ENCODE measurements around the gene HLA-F. TPM values are rescaled to one million over a fixed set of nuclear protein-coding genes. Genes with fewer than 3 reads are reported as not detected.
A peak's percentile ranks its signal among the peaks of the same experiment; 100 is the strongest.

HLA-F gene
- total RNA-seq, 5 donors from 2014 or later (not counting 1 experiment from before 2014, with no cell fraction given): 600 to 951 (median 748) TPM

GRCh38 chr6:29745386-29745785 is 22.2 kb downstream of the HLA-F start:
- Histone ChIP-seq H3K27ac (ENCODE audit: low read length) (no peak overlapping the region), H3K36me3 (ENCODE audit: control insufficient read depth in 2 of 2, extremely low read depth in 1 of 2, insufficient read depth in 1 of 2, low read length in 1 of 2) (peaks cover 5 to 10% of the 10 kb centered on the region in 2 donors), H3K4me3 (ENCODE audit: control insufficient read depth in 1 of 2, extremely low read depth in 1 of 2, low read length in 1 of 2) (no peak overlapping the region), H3K9me3 (no peaks in the 10 kb centered on the region), H3K4me1 (ENCODE audit: control insufficient read depth in 1 of 2, extremely low read depth in 1 of 2, insufficient read depth in 2 of 2, low read length in 2 of 2) (peaks cover 0 to 25% of the 10 kb centered on the region in 2 experiments), H3K27me3 (replicated peaks in 1 of 2; ENCODE audit: control insufficient read depth in 2 of 2, extremely low read depth in 1 of 2, insufficient read depth in 2 of 2, low read length in 1 of 2) (no peaks in the 10 kb centered on the region)
- DNase-seq: no peak
- Mint-ChIP-seq H3K9me3 (no peaks in the 10 kb centered on the region), H3K27me3 (no peaks in the 10 kb centered on the region), H3K27ac (no peak overlapping the region), H3K4me3 (no peak overlapping the region), H3K36me3 (peaks cover 5% of the 10 kb centered on the region), H3K4me1 (peaks cover 31 to 40% (median 35%) of the 10 kb centered on the region in 3 donors)
- no CpG with 5 or more reads among the region's 3 CpGs for WGBS (ENCODE audit: insufficient coverage)
- ATAC-seq (replicated peaks in 1 of 4): no peak
- CTCF ChIA-PET: no interaction called here
- POLR2A ChIA-PET: no interaction called here

- Mint-ChIP-seq H3K27me3 (no peaks in the 10 kb centered on the region), H3K36me3 (peaks cover 5% of the 10 kb centered on the region), H3K4me3 (no peak overlapping the region), H3K9me3 (no peaks in the 10 kb centered on the region), H3K27ac (no peak overlapping the region), H3K4me1 (peaks cover 33 to 44% (median 37%) of the 10 kb centered on the region in 3 donors)
- ATAC-seq (replicated peaks in 1 of 4) (no peak), DNase-seq (no peak)
- ChIA-PET POLR2A (no interaction called here), CTCF (no interaction called here)
- Histone ChIP-seq H3K27me3 (replicated peaks in 1 of 2; ENCODE audit: control insufficient read depth in 2 of 2, extremely low read depth in 1 of 2, insufficient read depth in 2 of 2, low read length in 1 of 2) (no peaks in the 10 kb centered on the region), H3K36me3 (ENCODE audit: control insufficient read depth in 2 of 2, extremely low read depth in 1 of 2, insufficient read depth in 1 of 2, low read length in 1 of 2) (peaks cover 5 to 10% of the 10 kb centered on the region in 2 donors), H3K9me3 (no peaks in the 10 kb centered on the region), H3K4me1 (ENCODE audit: control insufficient read depth in 1 of 2, extremely low read depth in 1 of 2, insufficient read depth in 2 of 2, low read length in 2 of 2) (peaks cover 0 to 25% of the 10 kb centered on the region in 2 experiments), H3K27ac (ENCODE audit: low read length) (no peak overlapping the region), H3K4me3 (ENCODE audit: control insufficient read depth in 1 of 2, extremely low read depth in 1 of 2, low read length in 1 of 2) (no peak overlapping the region)
- WGBS (ENCODE audit: insufficient coverage): 81% methylated on average over 4 of the region's 4 CpGs
Measured at GRCh38 chr6:29745855-29746449, 22.7 kb downstream of the HLA-F start.

GRCh38 chr6:29746846-29747687 is 23.8 kb downstream of the HLA-F start:
- no peak overlapping the region for H3K27ac ChIP-seq (ENCODE audit: low read length)
- no peaks in the 10 kb centered on the region for H3K9me3 Mint-ChIP-seq
- peak overlapping the region; percentile 90 to 99 (median 97) for H3K4me3 Mint-ChIP-seq
- peaks cover 5% of the 10 kb centered on the region for H3K36me3 Mint-ChIP-seq
- peaks cover 5 to 10% of the 10 kb centered on the region in 2 donors for H3K36me3 ChIP-seq (ENCODE audit: control insufficient read depth in 2 of 2, extremely low read depth in 1 of 2, insufficient read depth in 1 of 2, low read length in 1 of 2)
- POLR2A ChIA-PET: no interaction called here
- peaks cover 38 to 50% (median 48%) of the 10 kb centered on the region in 3 donors for H3K4me1 Mint-ChIP-seq
- no peak overlapping the region for H3K4me3 ChIP-seq (ENCODE audit: control insufficient read depth in 1 of 2, extremely low read depth in 1 of 2, low read length in 1 of 2)
- DNase-seq: no peak
- CTCF ChIA-PET: interaction anchor here (0.6 to 0.7 kb wide), 3 partner anchors 12 to 385 kb away, joined by 3 to 6 read pairs (median 3); no protein-coding TSS in a partner anchor
- no peaks in the 10 kb centered on the region for H3K27me3 Mint-ChIP-seq
- no peaks in the 10 kb centered on the region for H3K27me3 ChIP-seq (replicated peaks in 1 of 2; ENCODE audit: control insufficient read depth in 2 of 2, extremely low read depth in 1 of 2, insufficient read depth in 2 of 2, low read length in 1 of 2)
- H3K27ac Mint-ChIP-seq: no peak overlapping the region
- no peak for ATAC-seq (replicated peaks in 1 of 4)
- no peaks in the 10 kb centered on the region for H3K9me3 ChIP-seq
- 97% methylated on average over 5 of the region's 16 CpGs for WGBS (ENCODE audit: insufficient coverage)
- peaks cover 0 to 28% of the 10 kb centered on the region in 2 experiments for H3K4me1 ChIP-seq (ENCODE audit: control insufficient read depth in 1 of 2, extremely low read depth in 1 of 2, insufficient read depth in 2 of 2, low read length in 2 of 2)

GRCh38 chr6:29747688-29748250 is 24.5 kb downstream of the HLA-F start:
- CTCF ChIA-PET: interaction anchor here (0.6 to 3.1 kb wide), 5 partner anchors 9 to 385 kb away, joined by 3 to 27 read pairs (median 3); no protein-coding TSS in a partner anchor
- WGBS (ENCODE audit: insufficient coverage): 96% methylated on average over 7 of the region's 8 CpGs
- DNase-seq: no peak
- peaks cover 5 to 10% of the 10 kb centered on the region in 2 donors for H3K36me3 ChIP-seq (ENCODE audit: control insufficient read depth in 2 of 2, extremely low read depth in 1 of 2, insufficient read depth in 1 of 2, low read length in 1 of 2)
- H3K9me3 Mint-ChIP-seq: no peaks in the 10 kb centered on the region
- no peak overlapping the region for H3K27ac ChIP-seq (ENCODE audit: low read length)
- no peaks in the 10 kb centered on the region for H3K9me3 ChIP-seq
- peaks cover 3 to 32% of the 10 kb centered on the region in 2 experiments for H3K4me1 ChIP-seq (ENCODE audit: control insufficient read depth in 1 of 2, extremely low read depth in 1 of 2, insufficient read depth in 2 of 2, low read length in 2 of 2)
- no peaks in the 10 kb centered on the region for H3K27me3 Mint-ChIP-seq
- peak overlapping the region; percentile 62 to 71 for H3K4me3 ChIP-seq (ENCODE audit: control insufficient read depth in 1 of 2, extremely low read depth in 1 of 2, low read length in 1 of 2)
- peak overlapping the region in 1 of 2 donors; percentile 91 for H3K27ac Mint-ChIP-seq
- H3K4me1 Mint-ChIP-seq: peaks cover 40 to 53% (median 53%) of the 10 kb centered on the region in 3 donors
- peak overlapping the region; percentile 90 to 99 (median 97) for H3K4me3 Mint-ChIP-seq
- peaks cover 5% of the 10 kb centered on the region for H3K36me3 Mint-ChIP-seq
- no peaks in the 10 kb centered on the region for H3K27me3 ChIP-seq (replicated peaks in 1 of 2; ENCODE audit: control insufficient read depth in 2 of 2, extremely low read depth in 1 of 2, insufficient read depth in 2 of 2, low read length in 1 of 2)
- no peak for ATAC-seq (replicated peaks in 1 of 4)
- POLR2A ChIA-PET: no interaction called here

- Mint-ChIP-seq H3K9me3 (no peaks in the 10 kb centered on the region), H3K27me3 (no peaks in the 10 kb centered on the region), H3K4me1 (peaks cover 45 to 62% (median 60%) of the 10 kb centered on the region in 3 donors), H3K27ac (peak overlapping the region; percentile 90 to 91), H3K36me3 (peaks cover 5% of the 10 kb centered on the region), H3K4me3 (peak overlapping the region; percentile 90 to 99 (median 97))
- H3K9me3 ChIP-seq: no peaks in the 10 kb centered on the region
- ChIA-PET POLR2A (interaction anchor here (0.7 to 1.4 kb wide), 5 partner anchors 11 to 23 kb away, joined by 3 to 10 read pairs (median 4); no protein-coding TSS in a partner anchor), CTCF (interaction anchor here (0.5 to 3.1 kb wide), 15 partner anchors 9 to 99 kb away, joined by 3 to 27 read pairs (median 4); no protein-coding TSS in a partner anchor)
- DNase-seq (peak; percentile 57 to 90 (median 76)), ATAC-seq (replicated peaks in 1 of 4) (peak; percentile 85 to 86 (median 85))
- H3K27ac ChIP-seq (ENCODE audit: low read length): peak overlapping the region; percentile 52
- under 1% methylated on average over 58 of the region's 63 CpGs for WGBS (ENCODE audit: insufficient coverage)
- no peaks in the 10 kb centered on the region for H3K27me3 ChIP-seq (replicated peaks in 1 of 2; ENCODE audit: control insufficient read depth in 2 of 2, extremely low read depth in 1 of 2, insufficient read depth in 2 of 2, low read length in 1 of 2)
- peak overlapping the region; percentile 62 to 71 for H3K4me3 ChIP-seq (ENCODE audit: control insufficient read depth in 1 of 2, extremely low read depth in 1 of 2, low read length in 1 of 2)
- peaks cover 3 to 32% of the 10 kb centered on the region in 2 experiments for H3K4me1 ChIP-seq (ENCODE audit: control insufficient read depth in 1 of 2, extremely low read depth in 1 of 2, insufficient read depth in 2 of 2, low read length in 2 of 2)
- H3K36me3 ChIP-seq (ENCODE audit: control insufficient read depth in 2 of 2, extremely low read depth in 1 of 2, insufficient read depth in 1 of 2, low read length in 1 of 2): peaks cover 5 to 9% of the 10 kb centered on the region in 2 donors
Measured at GRCh38 chr6:29748391-29749307, 25.4 kb downstream of the HLA-F start.
